HUES6 (cell line): ENCODE data around the gene BAZ2B.
A peak's percentile ranks its signal among the peaks of the same experiment; 100 is the strongest.

Experiments used
- H3K27ac ChIP-seq: 2 replicates; pipeline ENCODE4 v1.7.0; 2013; ENCODE audit warnings: low read depth, mild to moderate bottlenecking, low read length, inconsistent platforms
- H3K27me3 ChIP-seq: 2 replicates; pipeline ENCODE4 v1.6.1; 2013; ENCODE audit warnings: low read length; ENCODE audit not compliant: control insufficient read depth, insufficient read depth
- H3K36me3 ChIP-seq: 2 replicates; pipeline ENCODE4 v1.6.1; 2013; ENCODE audit warnings: low read length; ENCODE audit not compliant: control insufficient read depth, insufficient read depth
- H3K4me1 ChIP-seq: 2 replicates; pipeline ENCODE4 v1.6.1; 2013; ENCODE audit warnings: low read length; ENCODE audit not compliant: control insufficient read depth, insufficient read depth
- H3K4me3 ChIP-seq: 2 replicates; pipeline ENCODE4 v1.5.1; 2013; ENCODE audit warnings: low read depth, low read length
- H3K9ac ChIP-seq: one replicate; pipeline ENCODE4 v1.6.1; 2013; ENCODE audit warnings: mild to moderate bottlenecking, low read length
- H3K9me3 ChIP-seq: 2 replicates; pipeline ENCODE4 v1.6.1; 2013; ENCODE audit warnings: low read depth, low read length; ENCODE audit not compliant: control insufficient read depth, insufficient read depth

The BAZ2B gene

GRCh38 chr2:159525012-159525411 lies 91.3 kb downstream of the BAZ2B start:
- Histone ChIP-seq H3K9me3 (no peaks in the 10 kb centered on the region), H3K4me3 (no peak overlapping the region)

GRCh38 chr2:159521272-159521671 lies 95.1 kb downstream of the BAZ2B start:
- no peak overlapping the region for H3K27ac ChIP-seq
- H3K4me1 ChIP-seq, result peaks cover 14% of the 10 kb centered on the region
- H3K36me3 ChIP-seq, result no peaks in the 10 kb centered on the region
- no peaks in the 10 kb centered on the region for H3K27me3 ChIP-seq
- H3K9ac ChIP-seq, result no peak overlapping the region
- H3K9me3 ChIP-seq, result no peaks in the 10 kb centered on the region
- H3K4me3 ChIP-seq, result no peak overlapping the region

More at GRCh38 chr2:159525012-159525411, 91.3 kb downstream of the BAZ2B start:
- Histone ChIP-seq H3K9ac (no peak overlapping the region), H3K4me1 (peaks cover 7% of the 10 kb centered on the region), H3K27me3 (no peaks in the 10 kb centered on the region), H3K36me3 (no peaks in the 10 kb centered on the region), H3K27ac (no peak overlapping the region)

GRCh38 chr2:159518321-159519005 lies 97.9 kb downstream of the BAZ2B start:
- Histone ChIP-seq H3K27me3 (no peaks in the 10 kb centered on the region), H3K9ac (no peak overlapping the region), H3K4me3 (no peak overlapping the region), H3K36me3 (no peaks in the 10 kb centered on the region), H3K9me3 (no peaks in the 10 kb centered on the region), H3K27ac (no peak overlapping the region), H3K4me1 (peaks cover 11% of the 10 kb centered on the region)

- peak overlapping the region; percentile 42 for H3K9ac ChIP-seq
- no peaks in the 10 kb centered on the region for H3K9me3 ChIP-seq
- peak overlapping the region; percentile 57 for H3K27ac ChIP-seq
- H3K27me3 ChIP-seq, result no peaks in the 10 kb centered on the region
- H3K36me3 ChIP-seq, result no peaks in the 10 kb centered on the region
- peak overlapping the region; percentile 41 for H3K4me3 ChIP-seq
- peaks cover 11% of the 10 kb centered on the region for H3K4me1 ChIP-seq
Observed at GRCh38 chr2:159516241-159516758, 100.0 kb downstream of the BAZ2B start.

GRCh38 chr2:159515441-159515840 lies 100.9 kb downstream of the BAZ2B start:
- no peaks in the 10 kb centered on the region for H3K9me3 ChIP-seq
- peaks cover 11% of the 10 kb centered on the region for H3K4me1 ChIP-seq
- H3K27me3 ChIP-seq, result no peaks in the 10 kb centered on the region
- no peak overlapping the region for H3K27ac ChIP-seq
- H3K4me3 ChIP-seq, result no peak overlapping the region
- no peaks in the 10 kb centered on the region for H3K36me3 ChIP-seq
- H3K9ac ChIP-seq, result no peak overlapping the region

- no peak overlapping the region for H3K9ac ChIP-seq
- H3K27ac ChIP-seq, result no peak overlapping the region
- no peaks in the 10 kb centered on the region for H3K36me3 ChIP-seq
- H3K9me3 ChIP-seq, result no peaks in the 10 kb centered on the region
- H3K27me3 ChIP-seq, result no peaks in the 10 kb centered on the region
- H3K4me1 ChIP-seq, result peaks cover 11% of the 10 kb centered on the region
- H3K4me3 ChIP-seq, result no peak overlapping the region
Observed at GRCh38 chr2:159513745-159514144, 102.6 kb downstream of the BAZ2B start.

- H3K27ac ChIP-seq, result no peak overlapping the region
- no peak overlapping the region for H3K4me3 ChIP-seq
- no peaks in the 10 kb centered on the region for H3K27me3 ChIP-seq
- no peaks in the 10 kb centered on the region for H3K9me3 ChIP-seq
- no peak overlapping the region for H3K9ac ChIP-seq
- H3K36me3 ChIP-seq, result no peaks in the 10 kb centered on the region
- no peaks in the 10 kb centered on the region for H3K4me1 ChIP-seq
Observed at GRCh38 chr2:159508140-159508539, 108.2 kb downstream of the BAZ2B start.

- no peaks in the 10 kb centered on the region for H3K36me3 ChIP-seq
- no peak overlapping the region for H3K9ac ChIP-seq
- H3K4me1 ChIP-seq, result no peaks in the 10 kb centered on the region
- no peaks in the 10 kb centered on the region for H3K9me3 ChIP-seq
- no peak overlapping the region for H3K4me3 ChIP-seq
- no peaks in the 10 kb centered on the region for H3K27me3 ChIP-seq
- no peak overlapping the region for H3K27ac ChIP-seq
Observed at GRCh38 chr2:159506764-159507440, 109.4 kb downstream of the BAZ2B start.

GRCh38 chr2:159506202-159506601 lies 110.1 kb downstream of the BAZ2B start:
- Histone ChIP-seq H3K9me3 (no peaks in the 10 kb centered on the region), H3K36me3 (no peaks in the 10 kb centered on the region), H3K4me3 (no peak overlapping the region), H3K4me1 (no peaks in the 10 kb centered on the region), H3K27ac (no peak overlapping the region), H3K27me3 (no peaks in the 10 kb centered on the region), H3K9ac (no peak overlapping the region)

GRCh38 chr2:159505196-159505595 lies 111.2 kb downstream of the BAZ2B start:
- Histone ChIP-seq H3K9ac (no peak overlapping the region), H3K9me3 (0 out of 2 replicates have a peak, but pooled peaks cover 2% of the 10 kb centered on the region), H3K36me3 (no peaks in the 10 kb centered on the region), H3K27me3 (no peaks in the 10 kb centered on the region), H3K4me1 (no peaks in the 10 kb centered on the region), H3K27ac (no peak overlapping the region), H3K4me3 (no peak overlapping the region)

- H3K4me3 ChIP-seq, result no peak overlapping the region
- no peaks in the 10 kb centered on the region for H3K27me3 ChIP-seq
- H3K9ac ChIP-seq, result no peak overlapping the region
- H3K4me1 ChIP-seq, result no peaks in the 10 kb centered on the region
- H3K9me3 ChIP-seq, result 0 out of 2 replicates have a peak, but pooled peaks cover 2% of the 10 kb centered on the region
- H3K36me3 ChIP-seq, result no peaks in the 10 kb centered on the region
- no peak overlapping the region for H3K27ac ChIP-seq
Observed at GRCh38 chr2:159501743-159502142, 114.6 kb downstream of the BAZ2B start.
